Hepatocyte (in vitro differentiated cells): ENCODE results near the gene GJA9.

Experiments
- CTCF ChIP-seq: fragments of 200-600 bp; sonication (generic); IDR thresholded peaks from 2 replicates; pipeline ENCODE4 v1.5.1; 2016; ENCODE audit warnings: antibody characterized with exemption, mild to moderate bottlenecking; ENCODE audit not compliant: poor library complexity
- EZH2 ChIP-seq: fragments of 200-600 bp; sonication (generic); IDR thresholded peaks from 2 replicates; pipeline ENCODE4 v1.6.1; 2016; ENCODE audit warnings: antibody characterized with exemption, mild to moderate bottlenecking, borderline replicate concordance
- EZH2phosphoT487 ChIP-seq: fragments of 200-600 bp; sonication (generic); IDR thresholded peaks from one replicate; pipeline ENCODE4 v1.6.1; 2018; ENCODE audit warnings: antibody characterized with exemption, mild to moderate bottlenecking, low read depth, moderate library complexity; ENCODE audit not compliant: unreplicated experiment, severe bottlenecking

DNA sequence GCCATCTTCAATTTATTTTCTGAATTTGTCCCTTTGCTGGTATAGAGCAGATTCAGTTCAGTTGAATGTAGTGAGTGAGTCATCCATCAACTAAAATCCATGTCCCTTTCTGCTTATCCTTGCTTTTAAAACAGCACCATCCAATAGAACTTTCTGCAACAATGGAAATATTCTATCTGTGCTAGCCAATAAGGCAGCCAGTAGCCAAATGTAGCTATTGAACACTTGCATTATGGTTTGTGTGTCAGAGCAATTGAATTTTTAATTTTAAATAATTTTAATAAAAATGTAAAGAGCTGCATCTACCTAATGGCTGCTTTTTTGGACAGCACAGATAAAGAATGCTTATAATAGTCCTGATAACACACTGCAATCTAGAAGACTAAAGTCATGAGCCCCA, at the start of gene GJA9:
- TF ChIP-seq CTCF (no peak), EZH2 (no peak), EZH2phosphoT487 (no peak)
